Activated CD4-positive, alpha-beta memory T cell treated with anti-CD3 and anti-CD28 coated beads, Interleukin-2, amount 10 ng/mL, durations not matched to agents 7 days and 5 days (primary cell): ENCODE results near the gene CSNK2A3. TPM values are rescaled to one million over a fixed set of nuclear protein-coding genes. Genes with fewer than 3 reads are reported as not detected.

Experiments
- CTCF ChIA-PET: fragments of 350-600 bp; sonication (Branson Sonifier 250); formaldehyde crosslinking; loops from one replicate; lab custom pipeline; 2021; ENCODE audit warnings: antibody characterized with exemption, inconsistent platforms; lab: Charles Lee
- POLR2A ChIA-PET: fragments of 350-600 bp; sonication (Branson Sonifier 250); formaldehyde crosslinking; loops from one replicate; lab custom pipeline; 2021; ENCODE audit warnings: antibody characterized with exemption; lab: Charles Lee
- DNase-seq: peaks from one replicate; pipeline ENCODE4 v3.0.0-alpha.2; 2020
- H3K27ac Mint-ChIP-seq: one replicate; pipeline ENCODE4 v1.8.0; 2021; ENCODE audit warnings: mild to moderate bottlenecking, mixed read lengths
- H3K27me3 Mint-ChIP-seq: one replicate; pipeline ENCODE4 v1.8.0; 2021; ENCODE audit warnings: mixed read lengths
- H3K36me3 Mint-ChIP-seq: one replicate; pipeline ENCODE4 v1.8.0; 2021; ENCODE audit warnings: low read depth, mixed read lengths
- H3K4me1 Mint-ChIP-seq: one replicate; pipeline ENCODE4 v1.8.0; 2021; ENCODE audit warnings: mixed read lengths
- H3K4me3 Mint-ChIP-seq: one replicate; pipeline ENCODE4 v1.8.0; 2021; ENCODE audit warnings: mild to moderate bottlenecking, mixed read lengths
- H3K9me3 Mint-ChIP-seq: one replicate; pipeline ENCODE4 v1.8.0; 2021; ENCODE audit warnings: mixed read lengths
- total RNA-seq, 2 experiments: library from RNA; stranded (reverse); gene quantifications; one replicate each; pipeline ENCODE4 v1.2.3, GENCODE V29; 2021

CSNK2A3 gene
- total RNA-seq, 2 experiments from 2014 or later, result 1.9 to 3.0 TPM

GRCh38 chr11:11345099-11345498, 8.0 kb downstream of the CSNK2A3 start:
- Mint-ChIP-seq H3K27ac (no peak overlapping the region), H3K9me3 (no peaks in the 10 kb centered on the region), H3K4me1 (no peaks in the 10 kb centered on the region), H3K4me3 (no peak overlapping the region), H3K27me3 (no peaks in the 10 kb centered on the region), H3K36me3 (no peaks in the 10 kb centered on the region)
- POLR2A ChIA-PET, result no interaction called here
- no peak for DNase-seq
- CTCF ChIA-PET, result no interaction called here

DNA sequence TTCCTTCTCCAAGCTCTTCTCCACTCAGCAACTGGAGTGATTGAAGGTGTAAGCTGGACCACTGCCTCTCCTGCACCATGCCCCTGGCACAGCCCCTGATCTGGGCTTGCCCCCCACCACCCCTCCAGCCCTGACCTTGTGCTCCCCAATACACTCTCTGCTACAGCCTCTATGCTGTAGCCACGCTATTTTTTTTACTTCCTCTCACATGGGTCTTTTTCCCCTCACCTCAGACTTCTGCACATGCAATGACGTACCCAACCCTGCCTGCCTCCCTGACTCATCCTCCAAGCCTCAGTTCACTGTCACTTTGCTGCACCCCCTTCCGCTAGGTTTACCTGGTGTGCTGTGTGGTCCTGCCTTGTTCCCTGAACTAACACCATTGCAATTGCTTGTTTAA, 9.0 kb downstream of the CSNK2A3 start:
- Mint-ChIP-seq H3K27me3 (no peaks in the 10 kb centered on the region), H3K27ac (no peak overlapping the region), H3K4me3 (no peak overlapping the region), H3K36me3 (no peaks in the 10 kb centered on the region), H3K4me1 (no peaks in the 10 kb centered on the region), H3K9me3 (no peaks in the 10 kb centered on the region)
- POLR2A ChIA-PET, result no interaction called here
- CTCF ChIA-PET, result no interaction called here
- no peak for DNase-seq

- Mint-ChIP-seq H3K27me3 (peaks cover 3% of the 10 kb centered on the region), H3K4me3 (no peak overlapping the region), H3K4me1 (no peaks in the 10 kb centered on the region), H3K36me3 (no peaks in the 10 kb centered on the region), H3K27ac (no peak overlapping the region), H3K9me3 (no peaks in the 10 kb centered on the region)
- CTCF ChIA-PET, result no interaction called here
- POLR2A ChIA-PET, result interaction anchor here (0.6 kb wide), 1 partner anchor 1243 kb away, joined by 3 read pairs; no protein-coding TSS in a partner anchor
- no peak for DNase-seq
Observed at GRCh38 chr11:11338304-11338703, 14.7 kb downstream of the CSNK2A3 start.

DNA sequence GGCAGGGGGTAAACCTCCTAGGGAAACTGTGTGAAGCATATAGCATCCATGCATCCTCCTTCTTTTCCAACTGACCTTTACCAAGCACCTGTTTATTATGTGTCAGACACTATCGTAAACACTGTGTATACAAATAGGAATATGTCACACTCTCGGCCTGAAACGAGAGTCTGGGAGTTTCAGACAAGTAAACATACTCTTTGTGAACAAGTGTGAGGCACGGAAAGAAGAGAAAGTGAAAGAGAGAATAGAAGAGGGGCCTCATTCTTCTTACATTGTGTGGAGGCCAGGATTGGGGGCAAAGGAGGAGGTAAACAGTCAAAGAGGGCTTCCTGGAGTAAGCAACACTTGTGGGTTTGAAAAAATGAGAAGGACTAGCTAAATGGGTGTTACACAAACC, 16.4 kb downstream of the CSNK2A3 start:
- Mint-ChIP-seq H3K27me3 (peaks cover 3% of the 10 kb centered on the region), H3K4me3 (no peak overlapping the region), H3K27ac (no peak overlapping the region), H3K4me1 (no peaks in the 10 kb centered on the region), H3K9me3 (no peaks in the 10 kb centered on the region), H3K36me3 (no peaks in the 10 kb centered on the region)
- no peak for DNase-seq
- CTCF ChIA-PET, result no interaction called here
- POLR2A ChIA-PET, result no interaction called here

DNA sequence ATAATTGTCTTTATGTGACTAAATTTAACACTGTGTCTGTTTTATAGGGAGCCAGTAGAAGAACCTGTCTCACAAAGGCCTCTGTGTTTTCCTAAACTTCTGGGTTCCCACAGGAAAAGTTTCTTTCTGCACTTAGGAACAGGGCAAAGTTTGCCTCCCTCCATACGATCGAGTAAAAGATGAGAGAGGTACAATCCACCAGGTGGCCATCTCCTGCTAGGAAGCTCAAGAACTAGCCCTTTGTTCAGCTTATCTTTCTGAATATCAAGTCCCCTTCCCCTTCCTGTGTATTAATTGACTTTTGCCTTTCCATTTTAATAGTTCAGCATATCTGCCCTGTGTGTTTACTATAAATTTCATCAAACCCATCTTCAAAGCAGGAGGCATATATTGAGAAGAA, 18.0 kb downstream of the CSNK2A3 start:
- Mint-ChIP-seq H3K27me3 (peaks cover 3% of the 10 kb centered on the region), H3K4me1 (no peaks in the 10 kb centered on the region), H3K27ac (no peak overlapping the region), H3K9me3 (no peaks in the 10 kb centered on the region), H3K4me3 (no peak overlapping the region), H3K36me3 (no peaks in the 10 kb centered on the region)
- CTCF ChIA-PET, result no interaction called here
- POLR2A ChIA-PET, result no interaction called here
- no peak for DNase-seq

DNA sequence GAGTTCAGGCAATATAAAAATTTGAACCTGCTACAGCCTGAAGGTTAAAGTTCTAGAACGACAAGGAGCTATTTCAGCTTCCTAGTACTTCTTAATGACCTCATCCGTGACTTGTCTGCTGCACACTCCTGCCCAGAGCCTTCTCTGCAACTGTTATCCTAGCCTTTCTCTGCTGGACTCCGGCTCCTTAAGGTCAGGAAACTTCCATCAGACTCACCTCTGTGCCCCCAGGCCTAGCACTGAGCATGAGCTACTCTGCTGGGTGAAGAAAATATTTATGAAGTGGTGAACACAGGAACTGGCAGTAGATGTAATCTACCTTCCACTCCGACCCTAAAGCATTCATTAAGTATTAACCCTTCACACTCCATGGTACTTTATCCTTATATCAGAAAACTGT, 18.4 kb downstream of the CSNK2A3 start:
- ChIA-PET CTCF (no interaction called here), POLR2A (no interaction called here)
- Mint-ChIP-seq H3K36me3 (no peaks in the 10 kb centered on the region), H3K4me3 (no peak overlapping the region), H3K9me3 (no peaks in the 10 kb centered on the region), H3K27ac (no peak overlapping the region), H3K27me3 (peaks cover 3% of the 10 kb centered on the region), H3K4me1 (no peaks in the 10 kb centered on the region)
- DNase-seq, result no peak

DNA sequence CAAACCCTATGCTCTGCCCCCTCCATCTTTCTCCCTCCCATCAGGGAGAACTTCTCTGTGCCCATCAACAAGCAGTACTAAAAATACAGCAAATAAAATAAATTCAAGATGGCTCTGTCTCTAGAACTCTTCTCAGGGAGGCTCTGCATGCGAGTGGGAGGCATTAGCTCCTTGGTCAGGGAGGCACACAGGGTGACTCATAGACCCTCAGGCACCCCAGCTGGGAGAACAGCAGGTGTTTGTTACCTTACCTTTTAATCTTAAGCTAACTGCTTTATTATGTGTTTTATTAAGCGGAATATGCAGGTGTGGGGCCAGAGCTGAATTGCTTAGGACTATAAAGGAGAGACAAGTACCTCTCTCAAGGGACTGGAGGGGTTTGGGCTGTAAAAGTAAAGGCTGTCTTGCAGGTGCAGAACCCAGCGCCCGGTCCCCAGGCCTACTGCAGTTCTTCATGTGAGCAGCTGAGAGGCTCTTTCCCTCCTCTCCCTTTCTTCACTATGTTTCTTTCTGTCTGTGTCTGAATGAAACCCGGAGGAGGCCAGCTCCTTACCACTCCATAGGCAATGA, 20.8 kb downstream of the CSNK2A3 start:
- POLR2A ChIA-PET, result no interaction called here
- Mint-ChIP-seq H3K27me3 (no peaks in the 10 kb centered on the region), H3K9me3 (no peaks in the 10 kb centered on the region), H3K36me3 (no peaks in the 10 kb centered on the region), H3K4me1 (no peaks in the 10 kb centered on the region), H3K4me3 (no peak overlapping the region), H3K27ac (no peak overlapping the region)
- CTCF ChIA-PET, result interaction anchor here (1.1 kb wide), 1 partner anchor 14 kb away, joined by 4 read pairs; no protein-coding TSS in a partner anchor
- no peak for DNase-seq

- H3K27ac Mint-ChIP-seq, result no peak overlapping the region
- no peaks in the 10 kb centered on the region for H3K27me3 Mint-ChIP-seq
- no peaks in the 10 kb centered on the region for H3K9me3 Mint-ChIP-seq
- DNase-seq, result no peak
- H3K4me1 Mint-ChIP-seq, result no peaks in the 10 kb centered on the region
- CTCF ChIA-PET, result no interaction called here
- POLR2A ChIA-PET, result no interaction called here
- no peaks in the 10 kb centered on the region for H3K36me3 Mint-ChIP-seq
- H3K4me3 Mint-ChIP-seq, result no peak overlapping the region
Observed at GRCh38 chr11:11329062-11329806, 23.8 kb downstream of the CSNK2A3 start.

DNA sequence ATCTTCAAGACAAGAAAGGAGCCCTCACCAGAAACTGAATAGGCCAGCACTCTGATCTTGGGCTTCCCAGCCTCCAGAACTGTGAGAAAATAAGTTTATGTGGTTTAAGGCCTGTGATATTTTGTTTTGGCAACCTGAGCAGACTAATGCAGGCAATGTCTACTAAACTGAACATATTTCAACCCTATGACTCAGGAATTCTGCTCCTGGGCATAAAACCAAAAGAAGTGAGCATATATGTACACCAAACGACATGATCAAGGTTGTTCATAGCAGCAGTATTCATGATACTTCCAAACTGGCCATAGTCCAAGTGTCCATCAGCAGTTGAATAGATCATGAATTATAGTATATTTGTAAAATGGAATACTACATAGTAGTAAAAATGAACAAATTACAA, 29.0 kb downstream of the CSNK2A3 start:
- Mint-ChIP-seq H3K4me3 (no peak overlapping the region), H3K27ac (no peak overlapping the region), H3K9me3 (no peaks in the 10 kb centered on the region), H3K27me3 (no peaks in the 10 kb centered on the region), H3K4me1 (no peaks in the 10 kb centered on the region), H3K36me3 (no peaks in the 10 kb centered on the region)
- POLR2A ChIA-PET, result no interaction called here
- CTCF ChIA-PET, result no interaction called here
- DNase-seq, result no peak

GRCh38 chr11:11322101-11322500, 30.9 kb downstream of the CSNK2A3 start:
- Mint-ChIP-seq H3K36me3 (no peaks in the 10 kb centered on the region), H3K4me3 (no peak overlapping the region), H3K9me3 (no peaks in the 10 kb centered on the region), H3K27ac (no peak overlapping the region), H3K4me1 (no peaks in the 10 kb centered on the region), H3K27me3 (peaks cover 3% of the 10 kb centered on the region)
- no peak for DNase-seq
- ChIA-PET POLR2A (no interaction called here), CTCF (no interaction called here)

GRCh38 chr11:11320825-11321224, 32.2 kb downstream of the CSNK2A3 start:
- Mint-ChIP-seq H3K27me3 (peaks cover 3% of the 10 kb centered on the region), H3K4me3 (no peak overlapping the region), H3K36me3 (no peaks in the 10 kb centered on the region), H3K4me1 (no peaks in the 10 kb centered on the region), H3K9me3 (no peaks in the 10 kb centered on the region), H3K27ac (no peak overlapping the region)
- ChIA-PET POLR2A (no interaction called here), CTCF (no interaction called here)
- DNase-seq, result no peak

DNA sequence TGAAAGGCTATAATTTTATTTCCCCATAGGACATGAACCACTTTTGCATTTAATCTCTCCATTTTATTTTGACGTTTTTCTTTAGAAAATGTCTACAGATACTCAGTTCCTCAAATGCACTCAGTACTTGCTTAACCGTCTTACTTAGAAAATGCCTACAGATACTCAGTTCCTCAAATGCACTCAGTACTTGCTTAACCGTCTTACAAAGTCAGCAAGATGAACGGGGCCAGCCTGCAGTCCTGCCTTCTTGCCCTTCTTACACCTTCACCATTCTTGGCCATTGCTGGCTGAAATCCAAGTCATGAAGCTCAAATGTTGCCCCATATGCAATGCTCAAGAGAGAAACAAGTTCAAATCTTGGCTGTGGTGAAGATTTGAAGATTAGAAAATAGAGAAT, 34.1 kb downstream of the CSNK2A3 start:
- Mint-ChIP-seq H3K27me3 (peaks cover 3% of the 10 kb centered on the region), H3K9me3 (no peaks in the 10 kb centered on the region), H3K4me3 (no peak overlapping the region), H3K27ac (no peak overlapping the region), H3K4me1 (no peaks in the 10 kb centered on the region), H3K36me3 (no peaks in the 10 kb centered on the region)
- ChIA-PET CTCF (no interaction called here), POLR2A (no interaction called here)
- no peak for DNase-seq

DNA sequence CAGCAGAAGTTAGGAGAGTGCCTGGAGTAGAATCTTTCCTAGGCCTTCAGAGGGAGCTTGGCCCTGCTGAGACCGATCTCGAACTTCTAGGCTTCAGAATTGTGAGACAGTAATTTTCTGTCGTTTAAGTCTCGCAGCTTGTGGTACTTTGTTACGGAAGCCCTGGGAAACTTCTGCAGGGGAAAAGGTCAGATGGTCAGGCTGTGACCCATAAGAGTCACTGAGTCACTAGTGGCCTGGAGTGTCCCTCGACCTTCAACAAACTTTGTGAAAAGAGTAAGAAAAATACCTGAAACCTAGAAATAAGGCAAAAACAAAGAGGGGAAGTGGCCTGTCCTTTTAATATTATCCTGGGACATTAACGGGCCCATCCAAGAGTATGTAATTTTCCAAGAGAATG, 34.6 kb downstream of the CSNK2A3 start:
- H3K27me3 Mint-ChIP-seq, result peaks cover 3% of the 10 kb centered on the region
- POLR2A ChIA-PET, result no interaction called here
- no peaks in the 10 kb centered on the region for H3K36me3 Mint-ChIP-seq
- DNase-seq, result no peak
- no peak overlapping the region for H3K4me3 Mint-ChIP-seq
- no peaks in the 10 kb centered on the region for H3K4me1 Mint-ChIP-seq
- H3K27ac Mint-ChIP-seq, result no peak overlapping the region
- CTCF ChIA-PET, result no interaction called here
- H3K9me3 Mint-ChIP-seq, result no peaks in the 10 kb centered on the region

DNA sequence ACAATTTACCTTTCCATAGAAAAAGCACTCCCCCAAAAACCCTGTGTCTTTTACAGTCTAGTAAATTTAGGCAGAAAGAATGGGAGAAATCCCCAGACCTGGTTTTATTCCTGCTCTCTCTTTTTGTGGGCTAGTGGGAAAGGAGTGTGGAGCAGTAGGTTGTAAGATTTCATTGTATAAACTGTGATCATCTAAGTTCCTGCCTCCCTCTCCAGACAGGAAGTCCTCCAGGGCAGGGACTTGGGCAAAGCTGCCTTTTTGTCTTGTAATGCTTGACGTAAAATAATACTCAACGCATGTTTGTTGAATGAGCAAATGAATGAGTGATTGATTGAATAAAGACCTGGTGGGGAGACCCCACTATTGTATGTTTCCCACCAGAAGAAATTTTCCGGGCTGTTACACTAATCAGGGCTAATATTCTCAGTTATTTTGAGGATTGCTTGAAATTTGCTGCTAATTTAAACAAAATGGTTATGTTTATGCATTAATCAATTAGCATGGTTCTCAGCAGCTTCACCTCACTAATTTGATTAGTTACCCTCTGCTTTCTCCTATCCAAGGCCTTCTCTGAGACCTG, 36.3 kb downstream of the CSNK2A3 start:
- Mint-ChIP-seq H3K27me3 (peaks cover 3% of the 10 kb centered on the region), H3K4me3 (no peak overlapping the region), H3K9me3 (no peaks in the 10 kb centered on the region), H3K27ac (no peak overlapping the region), H3K4me1 (no peaks in the 10 kb centered on the region), H3K36me3 (no peaks in the 10 kb centered on the region)
- no peak for DNase-seq
- CTCF ChIA-PET, result no interaction called here
- POLR2A ChIA-PET, result no interaction called here
